WTC11 (cell line): ENCODE data around the gene DNAJB8.

Experiments used
- NR1H2 ChIP-seq: sonication (generic); formaldehyde crosslinking; IDR thresholded peaks from 2 replicates; pipeline ENCODE4 v1.9.0; 2021; ENCODE audit warnings: mild to moderate bottlenecking, moderate library complexity, missing genetic modification reagents
- SP1 ChIP-seq: sonication (generic); formaldehyde crosslinking; conservative IDR thresholded peaks from 2 replicates; pipeline ENCODE4 v1.8.1; 2022; ENCODE audit warnings: missing genetic modification reagents
- TF ChIP-seq, protein P1 (sequence below): sonication (generic); formaldehyde crosslinking; IDR thresholded peaks from 2 replicates; pipeline ENCODE4 v1.8.0; 2023; ENCODE audit warnings: missing genetic modification reagents
- TF ChIP-seq, protein P2 (sequence below): sonication (generic); formaldehyde crosslinking; IDR thresholded peaks from 2 replicates; pipeline ENCODE4 v1.8.0; 2023; ENCODE audit warnings: missing genetic modification reagents, mild to moderate bottlenecking, borderline replicate concordance
- TF ChIP-seq, protein P3 (sequence below): fragments of 200-600 bp; IDR thresholded peaks from 2 replicates; pipeline ENCODE4 v1.8.0; 2022; ENCODE audit warnings: antibody characterized with exemption
- TF ChIP-seq, protein P4 (sequence below): sonication (generic); formaldehyde crosslinking; IDR thresholded peaks from 2 replicates; pipeline ENCODE4 v1.8.1; 2023; ENCODE audit warnings: mild to moderate bottlenecking, missing genetic modification reagents
- TF ChIP-seq, protein P5 (sequence below): sonication (generic); formaldehyde crosslinking; IDR thresholded peaks from 2 replicates; pipeline ENCODE4 v1.8.0; 2022; ENCODE audit warnings: mild to moderate bottlenecking, missing genetic modification reagents
- TF ChIP-seq, protein P6 (sequence below): sonication (generic); formaldehyde crosslinking; IDR thresholded peaks from 2 replicates; pipeline ENCODE4 v1.8.1; 2023; ENCODE audit warnings: mild to moderate bottlenecking, missing genetic modification reagents, moderate library complexity

DNA sequence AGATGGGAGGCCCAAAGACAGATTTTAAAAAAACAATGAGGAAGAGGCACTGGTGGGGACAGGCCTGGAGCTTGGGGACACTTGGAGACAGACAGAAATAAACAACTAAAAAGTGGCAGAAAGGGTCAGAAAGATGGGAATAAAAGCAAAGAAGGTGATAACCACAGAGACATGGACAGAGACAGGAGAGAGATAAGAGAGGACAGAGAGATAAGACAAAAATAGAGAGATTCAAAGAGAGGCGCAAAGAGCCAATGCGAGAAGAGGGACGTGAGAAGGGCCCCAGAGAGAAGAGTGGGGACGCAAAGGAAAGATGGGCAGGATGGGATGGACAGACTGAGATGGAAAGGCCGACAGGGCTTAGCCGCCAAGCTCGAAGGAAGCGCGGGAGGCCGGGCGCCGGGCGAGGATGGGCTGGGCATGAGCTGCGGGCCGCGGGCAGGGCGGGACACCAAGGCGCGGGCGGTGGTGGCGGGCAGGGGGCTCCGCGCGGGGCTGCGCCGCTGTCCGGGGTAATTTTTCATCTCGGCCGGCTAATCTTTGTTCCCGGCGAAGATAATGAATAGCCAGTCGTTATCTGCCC is 29.4 kb upstream of the DNAJB8 start:
- TF ChIP-seq, protein P1, sequence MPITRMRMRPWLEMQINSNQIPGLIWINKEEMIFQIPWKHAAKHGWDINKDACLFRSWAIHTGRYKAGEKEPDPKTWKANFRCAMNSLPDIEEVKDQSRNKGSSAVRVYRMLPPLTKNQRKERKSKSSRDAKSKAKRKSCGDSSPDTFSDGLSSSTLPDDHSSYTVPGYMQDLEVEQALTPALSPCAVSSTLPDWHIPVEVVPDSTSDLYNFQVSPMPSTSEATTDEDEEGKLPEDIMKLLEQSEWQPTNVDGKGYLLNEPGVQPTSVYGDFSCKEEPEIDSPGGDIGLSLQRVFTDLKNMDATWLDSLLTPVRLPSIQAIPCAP: no peak
- TF ChIP-seq, protein P2, sequence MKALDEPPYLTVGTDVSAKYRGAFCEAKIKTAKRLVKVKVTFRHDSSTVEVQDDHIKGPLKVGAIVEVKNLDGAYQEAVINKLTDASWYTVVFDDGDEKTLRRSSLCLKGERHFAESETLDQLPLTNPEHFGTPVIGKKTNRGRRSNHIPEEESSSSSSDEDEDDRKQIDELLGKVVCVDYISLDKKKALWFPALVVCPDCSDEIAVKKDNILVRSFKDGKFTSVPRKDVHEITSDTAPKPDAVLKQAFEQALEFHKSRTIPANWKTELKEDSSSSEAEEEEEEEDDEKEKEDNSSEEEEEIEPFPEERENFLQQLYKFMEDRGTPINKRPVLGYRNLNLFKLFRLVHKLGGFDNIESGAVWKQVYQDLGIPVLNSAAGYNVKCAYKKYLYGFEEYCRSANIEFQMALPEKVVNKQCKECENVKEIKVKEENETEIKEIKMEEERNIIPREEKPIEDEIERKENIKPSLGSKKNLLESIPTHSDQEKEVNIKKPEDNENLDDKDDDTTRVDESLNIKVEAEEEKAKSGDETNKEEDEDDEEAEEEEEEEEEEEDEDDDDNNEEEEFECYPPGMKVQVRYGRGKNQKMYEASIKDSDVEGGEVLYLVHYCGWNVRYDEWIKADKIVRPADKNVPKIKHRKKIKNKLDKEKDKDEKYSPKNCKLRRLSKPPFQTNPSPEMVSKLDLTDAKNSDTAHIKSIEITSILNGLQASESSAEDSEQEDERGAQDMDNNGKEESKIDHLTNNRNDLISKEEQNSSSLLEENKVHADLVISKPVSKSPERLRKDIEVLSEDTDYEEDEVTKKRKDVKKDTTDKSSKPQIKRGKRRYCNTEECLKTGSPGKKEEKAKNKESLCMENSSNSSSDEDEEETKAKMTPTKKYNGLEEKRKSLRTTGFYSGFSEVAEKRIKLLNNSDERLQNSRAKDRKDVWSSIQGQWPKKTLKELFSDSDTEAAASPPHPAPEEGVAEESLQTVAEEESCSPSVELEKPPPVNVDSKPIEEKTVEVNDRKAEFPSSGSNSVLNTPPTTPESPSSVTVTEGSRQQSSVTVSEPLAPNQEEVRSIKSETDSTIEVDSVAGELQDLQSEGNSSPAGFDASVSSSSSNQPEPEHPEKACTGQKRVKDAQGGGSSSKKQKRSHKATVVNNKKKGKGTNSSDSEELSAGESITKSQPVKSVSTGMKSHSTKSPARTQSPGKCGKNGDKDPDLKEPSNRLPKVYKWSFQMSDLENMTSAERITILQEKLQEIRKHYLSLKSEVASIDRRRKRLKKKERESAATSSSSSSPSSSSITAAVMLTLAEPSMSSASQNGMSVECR (CRISPR knock-in tag): no peak
- TF ChIP-seq, protein P3, sequence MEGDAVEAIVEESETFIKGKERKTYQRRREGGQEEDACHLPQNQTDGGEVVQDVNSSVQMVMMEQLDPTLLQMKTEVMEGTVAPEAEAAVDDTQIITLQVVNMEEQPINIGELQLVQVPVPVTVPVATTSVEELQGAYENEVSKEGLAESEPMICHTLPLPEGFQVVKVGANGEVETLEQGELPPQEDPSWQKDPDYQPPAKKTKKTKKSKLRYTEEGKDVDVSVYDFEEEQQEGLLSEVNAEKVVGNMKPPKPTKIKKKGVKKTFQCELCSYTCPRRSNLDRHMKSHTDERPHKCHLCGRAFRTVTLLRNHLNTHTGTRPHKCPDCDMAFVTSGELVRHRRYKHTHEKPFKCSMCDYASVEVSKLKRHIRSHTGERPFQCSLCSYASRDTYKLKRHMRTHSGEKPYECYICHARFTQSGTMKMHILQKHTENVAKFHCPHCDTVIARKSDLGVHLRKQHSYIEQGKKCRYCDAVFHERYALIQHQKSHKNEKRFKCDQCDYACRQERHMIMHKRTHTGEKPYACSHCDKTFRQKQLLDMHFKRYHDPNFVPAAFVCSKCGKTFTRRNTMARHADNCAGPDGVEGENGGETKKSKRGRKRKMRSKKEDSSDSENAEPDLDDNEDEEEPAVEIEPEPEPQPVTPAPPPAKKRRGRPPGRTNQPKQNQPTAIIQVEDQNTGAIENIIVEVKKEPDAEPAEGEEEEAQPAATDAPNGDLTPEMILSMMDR: no peak
- TF ChIP-seq, protein P4, sequence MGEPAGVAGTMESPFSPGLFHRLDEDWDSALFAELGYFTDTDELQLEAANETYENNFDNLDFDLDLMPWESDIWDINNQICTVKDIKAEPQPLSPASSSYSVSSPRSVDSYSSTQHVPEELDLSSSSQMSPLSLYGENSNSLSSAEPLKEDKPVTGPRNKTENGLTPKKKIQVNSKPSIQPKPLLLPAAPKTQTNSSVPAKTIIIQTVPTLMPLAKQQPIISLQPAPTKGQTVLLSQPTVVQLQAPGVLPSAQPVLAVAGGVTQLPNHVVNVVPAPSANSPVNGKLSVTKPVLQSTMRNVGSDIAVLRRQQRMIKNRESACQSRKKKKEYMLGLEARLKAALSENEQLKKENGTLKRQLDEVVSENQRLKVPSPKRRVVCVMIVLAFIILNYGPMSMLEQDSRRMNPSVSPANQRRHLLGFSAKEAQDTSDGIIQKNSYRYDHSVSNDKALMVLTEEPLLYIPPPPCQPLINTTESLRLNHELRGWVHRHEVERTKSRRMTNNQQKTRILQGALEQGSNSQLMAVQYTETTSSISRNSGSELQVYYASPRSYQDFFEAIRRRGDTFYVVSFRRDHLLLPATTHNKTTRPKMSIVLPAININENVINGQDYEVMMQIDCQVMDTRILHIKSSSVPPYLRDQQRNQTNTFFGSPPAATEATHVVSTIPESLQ (CRISPR knock-in tag): no peak
- TF ChIP-seq, protein P5, sequence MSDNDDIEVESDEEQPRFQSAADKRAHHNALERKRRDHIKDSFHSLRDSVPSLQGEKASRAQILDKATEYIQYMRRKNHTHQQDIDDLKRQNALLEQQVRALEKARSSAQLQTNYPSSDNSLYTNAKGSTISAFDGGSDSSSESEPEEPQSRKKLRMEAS: no peak
- no peak for TF ChIP-seq NR1H2 (CRISPR knock-in tag)
- TF ChIP-seq, protein P6, sequence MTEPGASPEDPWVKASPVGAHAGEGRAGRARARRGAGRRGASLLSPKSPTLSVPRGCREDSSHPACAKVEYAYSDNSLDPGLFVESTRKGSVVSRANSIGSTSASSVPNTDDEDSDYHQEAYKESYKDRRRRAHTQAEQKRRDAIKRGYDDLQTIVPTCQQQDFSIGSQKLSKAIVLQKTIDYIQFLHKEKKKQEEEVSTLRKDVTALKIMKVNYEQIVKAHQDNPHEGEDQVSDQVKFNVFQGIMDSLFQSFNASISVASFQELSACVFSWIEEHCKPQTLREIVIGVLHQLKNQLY: no peak
- TF ChIP-seq SP1: no peak
